H1 (cell line): Measurements from ENCODE around the gene DMAC2. TPM values are rescaled to one million over a fixed set of nuclear protein-coding genes. Genes with fewer than 3 reads are reported as not detected.
A peak's percentile ranks its signal among the peaks of the same experiment; 100 is the strongest.

Experiments
- CTCF ChIA-PET: fragments of 300-600 bp; sonication (Branson Sonifier 250); formaldehyde crosslinking; loops from one replicate; lab custom pipeline; 2021; ENCODE audit not compliant: partially characterized antibody; lab: Charles Lee
- POLR2A ChIA-PET: fragments of 300-600 bp; sonication (Branson Sonifier 250); formaldehyde crosslinking; loops from one replicate; lab custom pipeline; 2021; ENCODE audit warnings: inconsistent platforms; ENCODE audit not compliant: partially characterized antibody; lab: Charles Lee
- DNase-seq, 2 experiments: peaks; one replicate each; pipeline versions ENCODE4 v3.0.0 to v3.0.0-alpha.2; 2010 to 2022; ENCODE audit warnings: low spot score in 2 of 2, low read depth in 1 of 2, mixed read lengths in 1 of 2
- FAIRE-seq: peaks from 2 replicates; lab custom pipeline; 2011; peaks lifted over from hg19 to GRCh38; lab: Jason Lieb, UNC
- H2AFZ ChIP-seq: 2 replicates; pipeline ENCODE4 v1.8.1; 2012; ENCODE audit warnings: low read length, inconsistent platforms
- H2AK5ac ChIP-seq: 2 replicates; pipeline ENCODE4 v1.6.1; 2013; ENCODE audit warnings: low read depth, low read length
- H2BK120ac ChIP-seq: replicated peaks from 2 replicates; pipeline ENCODE3; 2013; ENCODE audit warnings: low read depth, low read length, inconsistent platforms
- H2BK12ac ChIP-seq: 2 replicates; pipeline ENCODE4 v1.6.1; 2013; ENCODE audit warnings: low read depth, low read length
- H2BK15ac ChIP-seq: 2 replicates; pipeline ENCODE4 v1.6.1; 2013; ENCODE audit warnings: low read length
- H2BK20ac ChIP-seq: 2 replicates; pipeline ENCODE4 v1.6.1; 2013; ENCODE audit warnings: low read length
- H2BK5ac ChIP-seq: 2 replicates; pipeline ENCODE4 v1.6.1; 2013; ENCODE audit warnings: low read depth, low read length
- H3K14ac ChIP-seq: 2 replicates; pipeline ENCODE4 v1.6.1; 2013; ENCODE audit warnings: inconsistent platforms; ENCODE audit not compliant: insufficient read length
- H3K18ac ChIP-seq: 2 replicates; pipeline ENCODE4 v1.6.1; 2013; ENCODE audit warnings: low read length; ENCODE audit errors: extremely low read depth
- H3K23ac ChIP-seq: 2 replicates; pipeline ENCODE4 v1.6.1; 2013; ENCODE audit warnings: inconsistent platforms; ENCODE audit not compliant: insufficient read length
- H3K23me2 ChIP-seq: 2 replicates; pipeline ENCODE4 v1.6.1; 2013; ENCODE audit warnings: low read depth, low read length
- H3K27ac ChIP-seq: 2 replicates; pipeline ENCODE4 v1.6.1; 2011; ENCODE audit warnings: low read depth, low read length, inconsistent platforms
- H3K27me3 ChIP-seq, 4 experiments: replicated peaks in 1 of 4; 1 replicate in 1 of 4; 2 replicates in 3 of 4; pipeline versions ENCODE4 v1.6.1 to v1.8.1; 2011 to 2013; ENCODE audit warnings: low read length in 3 of 4, mild to moderate bottlenecking in 3 of 4, inconsistent platforms in 2 of 4, mixed read lengths in 2 of 4, moderate library complexity in 1 of 4; ENCODE audit not compliant: control insufficient read depth in 3 of 4, insufficient read depth in 3 of 4; ENCODE audit errors: extremely low read depth in 1 of 4
- H3K36me3 ChIP-seq, 4 experiments: 2 replicates each; pipeline versions ENCODE4 v1.6.1 to v1.8.1; 2011 to 2013; ENCODE audit warnings: mild to moderate bottlenecking in 4 of 4, low read length in 3 of 4, moderate library complexity in 2 of 4, control low read depth in 1 of 4, inconsistent platforms in 1 of 4; ENCODE audit not compliant: insufficient read depth in 4 of 4, control insufficient read depth in 2 of 4
- H3K4ac ChIP-seq: replicated peaks from 2 replicates; pipeline ENCODE3; 2013; ENCODE audit warnings: low read length, low read depth, mixed read lengths, inconsistent platforms; ENCODE audit not compliant: insufficient read length
- H3K4me1 ChIP-seq, 4 experiments: replicated peaks in 1 of 4; 1 replicate in 1 of 4; 2 replicates in 3 of 4; pipeline versions ENCODE4 v1.6.1 to v1.8.1; 2011 to 2013; ENCODE audit warnings: low read length in 3 of 4, inconsistent platforms in 2 of 4, mixed read lengths in 1 of 4; ENCODE audit not compliant: insufficient read depth in 4 of 4, control insufficient read depth in 3 of 4
- H3K4me2 ChIP-seq, 2 experiments: 2 replicates each; pipeline versions ENCODE4 v1.6.1 to v1.8.1; 2011 to 2013; ENCODE audit warnings: low read depth in 2 of 2, low read length in 2 of 2, control low read depth in 1 of 2, inconsistent platforms in 1 of 2, mild to moderate bottlenecking in 1 of 2; ENCODE audit not compliant: insufficient read depth in 1 of 2
- H3K4me3 ChIP-seq, 4 experiments: fragments of 200-600, 300-600 bp in 1 of 4; sonication (generic), shearing (Covaris generic), sonication (Bioruptor Twin) in 1 of 4; 2 replicates each; pipeline versions ENCODE4 v1.5.1 to v1.8.1; 2011 to 2016; ENCODE audit warnings: low read length in 4 of 4, low read depth in 3 of 4, control low read depth in 2 of 4, inconsistent platforms in 2 of 4, mild to moderate bottlenecking in 2 of 4, mixed read lengths in 1 of 4, moderate library complexity in 1 of 4; ENCODE audit not compliant: insufficient read depth in 2 of 4; ENCODE audit errors: extremely low read depth in 1 of 4
- H3K56ac ChIP-seq: replicated peaks from 2 replicates; pipeline ENCODE3; 2013; ENCODE audit warnings: low read depth, mild to moderate bottlenecking, mixed read lengths, low read length, inconsistent platforms; ENCODE audit not compliant: insufficient read length
- H3K79me1 ChIP-seq: 2 replicates; pipeline ENCODE4 v1.6.1; 2013; ENCODE audit warnings: low read depth, low read length, control low read depth
- H3K79me2 ChIP-seq, 2 experiments: 2 replicates each; pipeline versions ENCODE4 v1.6.1 to v1.8.1; 2012 to 2013; ENCODE audit warnings: low read length in 2 of 2, mild to moderate bottlenecking in 2 of 2, inconsistent platforms in 1 of 2; ENCODE audit not compliant: insufficient read depth in 2 of 2, control insufficient read depth in 1 of 2
- H3K9ac ChIP-seq, 4 experiments: replicated peaks in 1 of 4; 1 replicate in 1 of 4; 2 replicates in 3 of 4; pipeline versions ENCODE4 v1.6.1 to v1.8.1; 2011 to 2013; ENCODE audit warnings: low read depth in 3 of 4, low read length in 3 of 4, control low read depth in 2 of 4, mild to moderate bottlenecking in 2 of 4, moderate library complexity in 2 of 4, inconsistent platforms in 1 of 4; ENCODE audit errors: extremely low read depth in 1 of 4
- H3K9me3 ChIP-seq, 2 experiments: 2 replicates each; pipeline versions ENCODE4 v1.6.1 to v1.8.1; 2012 to 2013; ENCODE audit warnings: mild to moderate bottlenecking in 2 of 2, moderate library complexity in 2 of 2, control low read depth in 1 of 2, inconsistent platforms in 1 of 2, low read depth in 1 of 2, low read length in 1 of 2, mixed read lengths in 1 of 2; ENCODE audit not compliant: insufficient read depth in 2 of 2
- H4K20me1 ChIP-seq, 2 experiments: replicated peaks in 1 of 2; 2 replicates each; pipeline versions ENCODE3 to v1.8.1; 2011 to 2013; ENCODE audit warnings: inconsistent platforms in 2 of 2, low read length in 2 of 2, mild to moderate bottlenecking in 1 of 2; ENCODE audit not compliant: insufficient read depth in 2 of 2, control insufficient read depth in 1 of 2
- H4K5ac ChIP-seq: 2 replicates; pipeline ENCODE4 v1.6.1; 2013; ENCODE audit warnings: low read length, low read depth, mixed read lengths, inconsistent platforms; ENCODE audit not compliant: insufficient read length
- H4K8ac ChIP-seq: 2 replicates; pipeline ENCODE4 v1.8.0; 2013; ENCODE audit warnings: mild to moderate bottlenecking, moderate library complexity, low read length, inconsistent platforms; ENCODE audit not compliant: insufficient read depth; ENCODE audit errors: extremely low read depth
- H4K91ac ChIP-seq: replicated peaks from 2 replicates; pipeline ENCODE3; 2013; ENCODE audit warnings: low read length, mixed read lengths, inconsistent platforms; ENCODE audit not compliant: insufficient read length
- CBX8 ChIP-seq: fragments of 300-800, 300-1000 bp; sonication (generic); IDR thresholded peaks from 2 replicates; pipeline ENCODE4 v1.7.1; 2016; ENCODE audit warnings: low read depth, low read length, borderline replicate concordance
- POLR2A ChIP-seq, 2 experiments: IDR thresholded peaks; 1 replicate in 1 of 2; 2 replicates in 1 of 2; pipeline ENCODE4 v1.6.1; 2011; ENCODE audit warnings: low read depth in 2 of 2, low read length in 2 of 2, mild to moderate bottlenecking in 2 of 2; ENCODE audit errors: control extremely low read depth in 1 of 2
- POU5F1 ChIP-seq: IDR thresholded peaks from 2 replicates; pipeline ENCODE4 v1.6.1; 2011; ENCODE audit warnings: low read depth, mild to moderate bottlenecking, low read length, moderate library complexity
- SP2 ChIP-seq: IDR thresholded peaks from 2 replicates; pipeline ENCODE4 v1.6.1; 2012; ENCODE audit warnings: mild to moderate bottlenecking, low read length, inconsistent platforms
- WGBS, 2 experiments: shearing (Covaris generic) in 1 of 2; methylation state at CpG; one replicate each; pipeline versions ENCODE4 v1.1.6 to v1.1.7; 2013 to 2015; ENCODE audit warnings: low lambda C conversion rate in 2 of 2, mixed read lengths in 2 of 2, inconsistent platforms in 1 of 2, low coverage in 1 of 2, missing lambda C conversion rate in 1 of 2; ENCODE audit not compliant: insufficient replicate concordance in 2 of 2, insufficient coverage in 1 of 2, insufficient read length in 1 of 2; ENCODE audit errors: extremely low coverage in 1 of 2, missing lambda C conversion rate in 1 of 2; 5-methylcytosine and 5-hydroxymethylcytosine counted together
- polyA plus RNA-seq, 7 experiments: library from polyadenylated mRNA; depleted of rRNA in 3 of 7; stranded (reverse) in 5 of 7; unstranded in 2 of 7; fragments of >200 nt in 5 of 7; fragments of 200-250 nt in 2 of 7; gene quantifications; 1 replicate in 5 of 7; 2 replicates in 1 of 7; 4 replicates in 1 of 7; pipeline versions ENCODE4 v1.2.1 to v1.2.3, GENCODE V29; 2011 to 2013; ENCODE audit warnings: missing spikeins in 2 of 7, mixed read lengths in 2 of 7
- total RNA-seq: library from RNA; stranded (reverse); fragmentation: NEBNext Ultra II Directional; extraction: Animal tissue kit (Norgen Biotek cat#: 25700); gene quantifications from 2 replicates; pipeline ENCODE4 v1.2.1, GENCODE V29; 2021

Gene DMAC2
- total and polyA plus RNA-seq, 2 of the 8 experiments (the other 6 are each of a cell fraction or from before 2014, with no cell fraction given), result 86.8 to 170 TPM

DNA sequence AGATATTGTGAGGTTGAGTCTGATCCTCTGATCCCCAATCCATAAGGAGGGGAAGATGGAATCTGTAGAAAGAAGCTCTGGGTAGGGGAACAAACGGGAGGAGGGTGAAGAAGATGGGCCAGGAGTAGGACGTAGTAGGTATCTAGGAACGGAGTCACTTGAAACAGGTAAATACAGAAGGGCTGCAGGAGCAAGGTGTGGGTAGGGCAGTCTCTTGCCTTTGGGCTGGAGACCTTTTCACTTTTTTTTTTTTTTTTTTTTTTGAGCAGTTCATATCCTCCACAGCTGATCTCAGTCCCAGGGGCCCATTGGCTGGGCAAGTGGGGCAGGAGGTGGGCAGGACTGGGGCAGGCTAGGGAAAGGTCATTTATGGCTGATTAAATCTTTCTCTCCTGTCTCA, 40.6 kb downstream of the DMAC2 start:
- H2BK120ac ChIP-seq, result no peak overlapping the region
- H4K91ac ChIP-seq, result no peak overlapping the region
- H4K20me1 ChIP-seq, result peaks cover 0 to 1% of the 10 kb centered on the region in 2 experiments
- no peak overlapping the region for H2BK15ac ChIP-seq
- H3K23me2 ChIP-seq, result peaks cover 4% of the 10 kb centered on the region
- no peaks in the 10 kb centered on the region for H3K27me3 ChIP-seq
- no peak overlapping the region for H3K27ac ChIP-seq
- peak overlapping the region in 2 of 4 experiments; percentile 98 to 99; a peak in 2 of 8 replicates for H3K4me3 ChIP-seq
- ChIA-PET POLR2A (interaction anchor here (1.5 to 2.0 kb wide), 3 partner anchors 9 to 40 kb away, joined by 7 to 10 read pairs (median 9); partner anchors contain the start of genes B3GNT8 and DMAC2), CTCF (interaction anchor here (0.8 to 1.2 kb wide), 2 partner anchors 9 to 46 kb away, joined by 3 read pairs; no protein-coding TSS in a partner anchor)
- H2BK20ac ChIP-seq, result no peak overlapping the region
- H3K23ac ChIP-seq, result no peak overlapping the region
- peaks cover 0 to 5% (median 0%) of the 10 kb centered on the region in 4 experiments; a peak in 5 of 7 replicates for H3K4me1 ChIP-seq
- H4K5ac ChIP-seq, result no peak overlapping the region
- H3K4me2 ChIP-seq, result peak overlapping the region; percentile 77 to 90; a peak in 2 of 4 replicates
- H4K8ac ChIP-seq, result no peak overlapping the region
- H3K79me1 ChIP-seq, result peaks cover 10% of the 10 kb centered on the region; the same call in 1 of the 2 replicates
- FAIRE-seq, result no peak
- H3K56ac ChIP-seq, result no peak overlapping the region
- H3K18ac ChIP-seq, result no peak overlapping the region
- no peak overlapping the region for H2BK12ac ChIP-seq
- H3K9ac ChIP-seq, result 0 out of 7 replicates have a peak overlapping the region, but pooled peaks of 1 of the 4 experiments have one; percentile 40
- no peak for DNase-seq
- H3K9me3 ChIP-seq, result no peaks in the 10 kb centered on the region
- H3K4ac ChIP-seq, result no peak overlapping the region
- peaks cover 0 to 33% of the 10 kb centered on the region in 2 experiments; a peak in 2 of 4 replicates for H3K79me2 ChIP-seq
- H3K36me3 ChIP-seq, result no peaks in the 10 kb centered on the region
- no peak overlapping the region for H2BK5ac ChIP-seq
- H2AK5ac ChIP-seq, result no peak overlapping the region
- no peak overlapping the region for H3K14ac ChIP-seq
- 89% methylated on average over 3 of the region's 3 CpGs; no CpG with 5 or more reads in 1 of the 2 experiments for WGBS, 2 experiments
- no peak overlapping the region for H2AFZ ChIP-seq
- no peak for TF ChIP-seq POLR2A (IDR thresholded peaks at IDR 0.05; ENCODE audit: control extremely low read depth in 1 of 2, low read depth in 2 of 2, low read length in 2 of 2)
- no peak for TF ChIP-seq CBX8
- TF ChIP-seq POU5F1, result no peak
- TF ChIP-seq SP2, result no peak
